B cell (primary cell): ENCODE data around the gene PPP1CC. TPM values are rescaled to one million over a fixed set of nuclear protein-coding genes. Genes with fewer than 3 reads are reported as not detected.

ENCODE experiments used
- ATAC-seq: fragments of 200-7000 bp; cut with Tn5 transposase; one replicate; pipeline ENCODE4 v1.10.0; 2021; ENCODE audit warnings: low read depth, mild to moderate bottlenecking, moderate number of reproducible peaks, moderate library complexity
- CTCF ChIA-PET: fragments of 350-600 bp; sonication (Branson Sonifier 250); formaldehyde crosslinking; loops from one replicate; lab custom pipeline; 2021; ENCODE audit warnings: antibody characterized with exemption, inconsistent platforms; lab: Charles Lee
- POLR2A ChIA-PET: fragments of 350-600 bp; sonication (Branson Sonifier 250); formaldehyde crosslinking; loops from one replicate; lab custom pipeline; 2021; ENCODE audit warnings: antibody characterized with exemption; lab: Charles Lee
- DNase-seq: peaks from one replicate; pipeline ENCODE4 v3.0.0; 2013
- H2AFZ ChIP-seq: 2 replicates; pipeline ENCODE4 v1.6.1; 2012; ENCODE audit warnings: mild to moderate bottlenecking, low read depth, low read length; ENCODE audit not compliant: insufficient read depth, poor library complexity, severe bottlenecking
- H3K27ac ChIP-seq, 2 donors: 1 replicate in 1 of 2; 2 replicates in 1 of 2; pipeline ENCODE4 v1.5.1; 2012 to 2013; ENCODE audit warnings: low read length in 2 of 2, mild to moderate bottlenecking in 2 of 2, moderate library complexity in 1 of 2
- H3K27me3 ChIP-seq, 4 experiments: fragments of 200-600 bp in 1 of 4; sonication (generic) in 1 of 4; replicated peaks in 1 of 4; 1 replicate in 2 of 4; 2 replicates in 2 of 4; pipeline versions ENCODE4 v1.6.1 to v1.7.0; 2013 to 2016; ENCODE audit warnings: low read length in 3 of 4, mild to moderate bottlenecking in 2 of 4, mixed read lengths in 1 of 4, moderate library complexity in 1 of 4; ENCODE audit not compliant: insufficient read depth in 4 of 4, control insufficient read depth in 3 of 4; ENCODE audit errors: control extremely low read depth in 1 of 4
- H3K36me3 ChIP-seq, 2 experiments: replicated peaks in 1 of 2; 1 replicate in 1 of 2; 2 replicates in 1 of 2; pipeline versions ENCODE4 v1.6.1 to v1.7.1; 2013; ENCODE audit warnings: low read length in 1 of 2; ENCODE audit not compliant: insufficient read depth in 2 of 2, control insufficient read depth in 1 of 2; ENCODE audit errors: control extremely low read depth in 1 of 2, extremely low read depth in 1 of 2
- H3K4me1 ChIP-seq, 2 donors: fragments of 200-600 bp in 1 of 2; sonication (generic) in 1 of 2; 1 replicate in 1 of 2; 2 replicates in 1 of 2; pipeline versions ENCODE4 v1.5.1 to v1.6.1; 2013 to 2017; ENCODE audit warnings: low read length in 2 of 2; ENCODE audit not compliant: control insufficient read depth in 2 of 2, insufficient read depth in 2 of 2
- H3K4me2 ChIP-seq: replicated peaks from 2 replicates; pipeline ENCODE3; 2012; ENCODE audit warnings: mild to moderate bottlenecking, low read depth, low read length; ENCODE audit not compliant: poor library complexity, severe bottlenecking
- H3K4me3 ChIP-seq, 5 experiments: fragments of 200-600 bp in 1 of 5; sonication (generic) in 1 of 5; 1 replicate in 3 of 5; 2 replicates in 2 of 5; pipeline versions ENCODE4 v1.5.1 to v1.7.0; 2011 to 2016; ENCODE audit warnings: low read length in 4 of 5, mild to moderate bottlenecking in 4 of 5, low read depth in 2 of 5, control low read depth in 1 of 5, moderate library complexity in 1 of 5; ENCODE audit not compliant: insufficient read depth in 1 of 5; ENCODE audit errors: control extremely low read depth in 1 of 5, extremely low read depth in 1 of 5
- H3K79me2 ChIP-seq: fragments of 200-600 bp; sonication (generic); one replicate; pipeline ENCODE4 v1.6.0; 2016; ENCODE audit warnings: low read length; ENCODE audit not compliant: control insufficient read depth, insufficient read depth
- H3K9ac ChIP-seq: fragments of 200-600 bp; sonication (generic); 2 replicates; pipeline ENCODE4 v1.6.1; 2017; ENCODE audit warnings: mild to moderate bottlenecking, low read length, moderate library complexity
- H3K9me3 ChIP-seq, 3 donors: one replicate each; pipeline versions ENCODE4 v1.6.1 to v1.7.1; 2013; ENCODE audit warnings: low read length in 2 of 3; ENCODE audit not compliant: control insufficient read depth in 2 of 3, insufficient read depth in 1 of 3; ENCODE audit errors: control extremely low read depth in 1 of 3
- H4K20me1 ChIP-seq: 2 replicates; pipeline ENCODE4 v1.6.0; 2012; ENCODE audit warnings: mild to moderate bottlenecking, low read length; ENCODE audit not compliant: insufficient read depth, control insufficient read depth, poor library complexity, severe bottlenecking
- H3K27ac Mint-ChIP-seq: one replicate; pipeline ENCODE4 v1.8.0; 2021; ENCODE audit warnings: mixed read lengths
- H3K27me3 Mint-ChIP-seq: one replicate; pipeline ENCODE4 v1.8.0; 2021; ENCODE audit warnings: mixed read lengths
- H3K4me1 Mint-ChIP-seq: one replicate; pipeline ENCODE4 v1.8.0; 2021; ENCODE audit warnings: mixed read lengths
- H3K4me3 Mint-ChIP-seq: one replicate; pipeline ENCODE4 v1.8.0; 2021; ENCODE audit warnings: mixed read lengths
- H3K9me3 Mint-ChIP-seq: one replicate; pipeline ENCODE4 v1.8.0; 2022; ENCODE audit warnings: mixed read lengths; ENCODE audit not compliant: insufficient read depth
- EZH2 ChIP-seq: IDR thresholded peaks from 2 replicates; pipeline ENCODE4 v1.6.1; 2012; ENCODE audit warnings: borderline replicate concordance, low read depth, mild to moderate bottlenecking, moderate library complexity, low read length; ENCODE audit not compliant: insufficient read depth, poor library complexity, severe bottlenecking
- WGBS: methylation state at CpG from one replicate; pipeline ENCODE4 v1.1.5; 2013; ENCODE audit warnings: missing lambda C conversion rate; ENCODE audit not compliant: insufficient coverage; 5-methylcytosine and 5-hydroxymethylcytosine counted together
- intact Hi-C: fragments of 100-400 bp; cut with micrococcal nuclease; formaldehyde crosslinking; loops from one replicate; pipeline ENCODE4 v1.10.0; 2022
- polyA plus RNA-seq: library from polyadenylated mRNA; depleted of rRNA; stranded (reverse); fragments of >200 nt; gene quantifications from 2 replicates; pipeline ENCODE4 v1.2.3, GENCODE V29; 2012
- total RNA-seq, 2 donors: library from RNA; stranded (reverse); fragments of 120-200 nt in 1 of 2; gene quantifications; 1 replicate in 1 of 2; 2 replicates in 1 of 2; pipeline versions ENCODE4 v1.2.3 to v1.2.4, GENCODE V29; 2013 to 2022
- TF ChIP-seq, protein P1 (sequence below): fragments of 200-600 bp; IDR thresholded peaks from one replicate; pipeline ENCODE4 v1.8.0; 2022; ENCODE audit warnings: antibody characterized with exemption, mild to moderate bottlenecking

Gene PPP1CC
- total and polyA plus RNA-seq, 2 donors (not counting 1 experiment from before 2014, with no cell fraction given): 70.0 to 146 TPM

- CTCF ChIA-PET: interaction anchor here (0.6 kb wide), 1 partner anchor 9 kb away, joined by 4 read pairs; no protein-coding TSS in a partner anchor
- no peaks in the 10 kb centered on the region for H4K20me1 ChIP-seq
- H2AFZ ChIP-seq: no peak overlapping the region
- no peaks in the 10 kb centered on the region for H3K9me3 ChIP-seq
- no peak overlapping the region for H3K9ac ChIP-seq
- H3K4me1 ChIP-seq: no peaks in the 10 kb centered on the region
- no peak overlapping the region for H3K4me2 ChIP-seq
- H3K79me2 ChIP-seq: no peaks in the 10 kb centered on the region
- DNase-seq (no peak), ATAC-seq (no peak)
- TF ChIP-seq, protein P1, sequence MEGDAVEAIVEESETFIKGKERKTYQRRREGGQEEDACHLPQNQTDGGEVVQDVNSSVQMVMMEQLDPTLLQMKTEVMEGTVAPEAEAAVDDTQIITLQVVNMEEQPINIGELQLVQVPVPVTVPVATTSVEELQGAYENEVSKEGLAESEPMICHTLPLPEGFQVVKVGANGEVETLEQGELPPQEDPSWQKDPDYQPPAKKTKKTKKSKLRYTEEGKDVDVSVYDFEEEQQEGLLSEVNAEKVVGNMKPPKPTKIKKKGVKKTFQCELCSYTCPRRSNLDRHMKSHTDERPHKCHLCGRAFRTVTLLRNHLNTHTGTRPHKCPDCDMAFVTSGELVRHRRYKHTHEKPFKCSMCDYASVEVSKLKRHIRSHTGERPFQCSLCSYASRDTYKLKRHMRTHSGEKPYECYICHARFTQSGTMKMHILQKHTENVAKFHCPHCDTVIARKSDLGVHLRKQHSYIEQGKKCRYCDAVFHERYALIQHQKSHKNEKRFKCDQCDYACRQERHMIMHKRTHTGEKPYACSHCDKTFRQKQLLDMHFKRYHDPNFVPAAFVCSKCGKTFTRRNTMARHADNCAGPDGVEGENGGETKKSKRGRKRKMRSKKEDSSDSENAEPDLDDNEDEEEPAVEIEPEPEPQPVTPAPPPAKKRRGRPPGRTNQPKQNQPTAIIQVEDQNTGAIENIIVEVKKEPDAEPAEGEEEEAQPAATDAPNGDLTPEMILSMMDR: no peak
- TF ChIP-seq EZH2: no peak
- H3K4me3 ChIP-seq: no peak overlapping the region
- WGBS: 94% methylated on average over 3 of the region's 7 CpGs
- Mint-ChIP-seq H3K27ac (no peak overlapping the region), H3K9me3 (no peaks in the 10 kb centered on the region), H3K4me1 (no peaks in the 10 kb centered on the region), H3K27me3 (no peaks in the 10 kb centered on the region), H3K4me3 (no peak overlapping the region)
- POLR2A ChIA-PET: no interaction called here
- no peaks in the 10 kb centered on the region for H3K36me3 ChIP-seq
- H3K27ac ChIP-seq: no peak overlapping the region
- intact Hi-C loops: no loop called here
- no peaks in the 10 kb centered on the region for H3K27me3 ChIP-seq
These were observed 42.5 kb upstream of the PPP1CC start for GRCh38 chr12:110785240-110785639.

- no peaks in the 10 kb centered on the region for H3K9me3 ChIP-seq
- ChIA-PET CTCF (no interaction called here), POLR2A (no interaction called here)
- no peak for DNase-seq
- TF ChIP-seq EZH2: no peak
- TF ChIP-seq, protein P1: no peak
- no peaks in the 10 kb centered on the region for H3K27me3 ChIP-seq
- no peaks in the 10 kb centered on the region for H4K20me1 ChIP-seq
- H2AFZ ChIP-seq: no peak overlapping the region
- H3K27ac Mint-ChIP-seq: no peak overlapping the region
- H3K27me3 Mint-ChIP-seq: no peaks in the 10 kb centered on the region
- ATAC-seq: no peak
- no peaks in the 10 kb centered on the region for H3K79me2 ChIP-seq
- no peak overlapping the region for H3K4me3 ChIP-seq
- H3K27ac ChIP-seq: no peak overlapping the region
- H3K9me3 Mint-ChIP-seq: no peaks in the 10 kb centered on the region
- 93% methylated on average over 4 of the region's 8 CpGs for WGBS
- no peak overlapping the region for H3K4me3 Mint-ChIP-seq
- no peak overlapping the region for H3K4me2 ChIP-seq
- no peaks in the 10 kb centered on the region for H3K36me3 ChIP-seq
- no peak overlapping the region for H3K9ac ChIP-seq
- H3K4me1 Mint-ChIP-seq: peaks cover 8% of the 10 kb centered on the region
- peaks cover 3 to 6% of the 10 kb centered on the region in 2 donors for H3K4me1 ChIP-seq
- intact Hi-C loops: no loop called here
These were observed 40.2 kb upstream of the PPP1CC start for GRCh38 chr12:110782922-110783321.
